ENCODE data around the gene MMP28. TPM values are rescaled to one million over a fixed set of nuclear protein-coding genes. Genes with fewer than 3 reads are reported as not detected.

Gene MMP28
- polyA plus RNA-seq, 1 experiment: 0.28 TPM

DNA sequence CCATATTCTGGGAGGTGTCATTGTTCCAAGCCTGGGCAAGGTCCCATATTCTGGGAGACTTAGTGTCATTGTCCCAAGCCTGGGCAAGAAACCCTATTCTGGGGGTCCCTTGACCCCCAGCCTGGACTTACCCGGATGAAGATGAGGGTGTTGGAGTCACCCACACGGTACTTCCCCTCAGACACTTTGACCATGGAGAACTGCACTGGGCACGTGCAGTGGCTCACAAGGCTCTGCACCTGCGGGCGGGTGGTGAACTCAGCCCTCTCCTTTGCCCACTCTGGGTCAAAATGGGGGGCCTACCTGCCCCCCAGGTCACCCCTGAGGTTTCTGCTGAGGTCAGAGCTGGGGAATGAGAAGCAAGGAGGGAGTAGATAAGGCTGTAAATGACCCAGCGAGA, 46.5 kb downstream of the MMP28 start:
- no peak overlapping the region for H3K4me3 ChIP-seq (ENCODE audit: low read depth, low read length)
- ChIA-PET CTCF (interaction anchor here (0.9 to 12.1 kb wide), 16 partner anchors 8 to 210 kb away, joined by 3 to 268 read pairs (median 12); partner anchors contain the start of genes C17orf50 and SLFN12L), POLR2A (interaction anchor here (0.6 kb wide), 1 partner anchor 60 kb away, joined by 3 read pairs; the partner anchor contains the start of gene TAF15)
- H3K27me3 ChIP-seq (ENCODE audit: control insufficient read depth, insufficient read depth, low read length): peaks cover 12% of the 10 kb centered on the region
- DNase-seq (ENCODE audit: low read depth): no peak
- TF ChIP-seq CTCF (IDR thresholded peaks at IDR 0.05; ENCODE audit: insufficient read depth, low read depth, low read length): no peak
- no peaks in the 10 kb centered on the region for H3K36me3 ChIP-seq (ENCODE audit: control insufficient read depth, insufficient read depth, low read length)

DNA sequence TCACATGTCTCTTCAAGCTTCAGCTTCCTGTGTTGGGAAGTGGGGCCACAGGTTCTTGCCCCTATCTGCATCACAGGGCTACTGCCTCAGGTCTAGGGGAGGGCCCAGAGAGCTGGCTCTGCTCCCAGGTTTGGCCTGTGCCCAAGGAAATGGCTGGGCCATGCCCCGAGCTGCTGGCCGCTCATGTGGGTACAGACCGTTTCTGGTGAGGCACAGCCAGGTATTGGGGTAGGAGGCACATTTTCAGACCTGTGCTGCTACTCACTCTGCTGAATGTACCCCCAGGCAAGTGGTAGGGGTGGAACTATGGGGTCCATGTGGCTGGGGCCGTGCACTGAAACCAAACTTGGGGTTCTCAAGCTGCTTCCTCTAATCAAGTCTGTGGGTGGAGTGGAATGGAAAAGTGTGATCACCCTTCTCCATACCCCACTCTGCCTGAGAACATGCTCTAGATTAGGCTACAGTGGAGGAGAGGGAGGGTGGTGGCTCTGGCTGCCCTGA, 47.0 kb downstream of the MMP28 start:
- POLR2A ChIA-PET: no interaction called here
- CTCF ChIA-PET: interaction anchor here (0.8 to 12.1 kb wide), 35 partner anchors 9 to 437 kb away, joined by 3 to 268 read pairs (median 7); partner anchors contain the start of genes C17orf50, PEX12, RASL10B and SLFN12L
- DNase-seq (ENCODE audit: low read depth): no peak
- H3K4me3 ChIP-seq (ENCODE audit: low read depth, low read length): no peak overlapping the region
- TF ChIP-seq CTCF (IDR thresholded peaks at IDR 0.05; ENCODE audit: insufficient read depth, low read depth, low read length): no peak
- H3K27me3 ChIP-seq (ENCODE audit: control insufficient read depth, insufficient read depth, low read length): peaks cover 12% of the 10 kb centered on the region
- H3K36me3 ChIP-seq (ENCODE audit: control insufficient read depth, insufficient read depth, low read length): no peaks in the 10 kb centered on the region

GRCh38 chr17:35747540-35748017, 47.9 kb downstream of the MMP28 start:
- no peaks in the 10 kb centered on the region for H3K36me3 ChIP-seq (ENCODE audit: control insufficient read depth, insufficient read depth, low read length)
- no peak overlapping the region for H3K4me3 ChIP-seq (ENCODE audit: low read depth, low read length)
- TF ChIP-seq CTCF (IDR thresholded peaks at IDR 0.05; ENCODE audit: insufficient read depth, low read depth, low read length): peak; percentile 82
- POLR2A ChIA-PET: no interaction called here
- DNase-seq (ENCODE audit: low read depth): no peak
- H3K27me3 ChIP-seq (ENCODE audit: control insufficient read depth, insufficient read depth, low read length): peaks cover 13% of the 10 kb centered on the region
- CTCF ChIA-PET: interaction anchor here (0.6 to 12.1 kb wide), 63 partner anchors 9 to 752 kb away, joined by 3 to 268 read pairs (median 5); partner anchors contain the start of genes C17orf50, PEX12, RASL10B and SLFN12L

DNA sequence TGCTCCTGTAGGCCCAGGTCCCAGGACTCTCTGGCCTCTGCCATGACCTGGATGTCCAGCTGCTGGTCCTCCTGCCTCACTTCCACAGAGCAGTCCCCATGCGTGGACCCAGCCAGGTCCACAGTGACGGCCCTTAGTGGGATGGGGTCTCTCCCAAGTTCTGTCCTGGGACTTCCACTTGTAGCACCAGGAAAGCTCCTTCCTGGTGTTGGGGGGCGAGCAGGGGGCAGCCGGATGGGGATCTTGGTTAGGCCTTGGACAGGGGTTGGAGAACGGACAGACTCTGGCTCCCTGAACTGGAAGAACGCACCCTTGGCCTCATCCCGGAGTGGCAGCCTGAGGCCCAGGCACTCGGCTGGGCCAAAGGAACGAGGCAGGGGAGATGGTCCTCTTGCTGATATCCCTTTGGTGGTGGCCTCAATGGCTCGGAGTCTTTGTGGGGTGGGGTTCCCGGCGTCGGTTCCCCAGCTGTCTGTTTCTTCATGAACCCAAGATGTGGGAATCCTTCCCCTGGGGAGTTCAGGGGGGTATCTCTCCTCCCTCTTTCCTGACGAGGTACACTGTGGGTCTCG, 49.6 kb downstream of the MMP28 start:
- Histone ChIP-seq H3K36me3 (ENCODE audit: control insufficient read depth, insufficient read depth, low read length) (no peaks in the 10 kb centered on the region), H3K27me3 (ENCODE audit: control insufficient read depth, insufficient read depth, low read length) (peaks cover 22% of the 10 kb centered on the region), H3K4me3 (ENCODE audit: low read depth, low read length) (no peak overlapping the region)
- ChIA-PET POLR2A (no interaction called here), CTCF (interaction anchor here (0.7 to 12.1 kb wide), 6 partner anchors 15 to 190 kb away, joined by 3 to 268 read pairs (median 9); partner anchors contain the start of gene RASL10B)
- no peak for TF ChIP-seq CTCF (IDR thresholded peaks at IDR 0.05; ENCODE audit: insufficient read depth, low read depth, low read length)
- no peak for DNase-seq (ENCODE audit: low read depth)

GRCh38 chr17:35745246-35745645, 50.2 kb downstream of the MMP28 start:
- peaks cover 28% of the 10 kb centered on the region for H3K27me3 ChIP-seq (ENCODE audit: control insufficient read depth, insufficient read depth, low read length)

More at GRCh38 chr17:35745246-35745645, 50.2 kb downstream of the MMP28 start:
- Histone ChIP-seq H3K4me3 (ENCODE audit: low read depth, low read length) (no peak overlapping the region), H3K36me3 (ENCODE audit: control insufficient read depth, insufficient read depth, low read length) (no peaks in the 10 kb centered on the region)
- ChIA-PET CTCF (interaction anchor here (1.5 to 12.1 kb wide), 4 partner anchors 14 to 138 kb away, joined by 3 to 268 read pairs (median 16); partner anchors contain the start of genes RASL10B and TAF15), POLR2A (no interaction called here)
- no peak for DNase-seq (ENCODE audit: low read depth)
- no peak for TF ChIP-seq CTCF (IDR thresholded peaks at IDR 0.05; ENCODE audit: insufficient read depth, low read depth, low read length)

Data from BJ (cell line).